Fibroblast of the aortic adventitia (primary cell): Measurements from ENCODE around the gene COL4A4. TPM values are rescaled to one million over a fixed set of nuclear protein-coding genes. Genes with fewer than 3 reads are reported as not detected.
A peak's percentile ranks its signal among the peaks of the same experiment; 100 is the strongest.
"Not testable (repeated sequence)": the region's sequence is repeated elsewhere in the genome, so short reads cannot be mapped to it uniquely, and the experiment has no call there.

ENCODE experiments used
- DNase-seq: peaks from one replicate; pipeline ENCODE4 v3.0.0-alpha.2; 2010; ENCODE audit warnings: low read depth
- H3K4me3 ChIP-seq: 2 replicates; pipeline ENCODE4 v1.5.1; 2011; ENCODE audit warnings: low read depth, mild to moderate bottlenecking, control low read depth, low read length, moderate library complexity
- CTCF ChIP-seq: IDR thresholded peaks from 2 replicates; pipeline ENCODE4 v1.5.1; 2011; ENCODE audit warnings: mild to moderate bottlenecking, low read length, control low read depth, inconsistent platforms; ENCODE audit not compliant: insufficient read depth
- total RNA-seq: library from RNA; depleted of rRNA; stranded (reverse); fragments of >200 nt; gene quantifications from 2 replicates; pipeline ENCODE4 v1.2.3, GENCODE V29; 2012; ENCODE audit warnings: low replicate concordance

Gene COL4A4
- total RNA-seq, 1 donor = 2.6 TPM

GRCh38 chr2:227099340-227099739 is 64.7 kb downstream of the COL4A4 start:
- DNase-seq = no peak
- H3K4me3 ChIP-seq = no peak overlapping the region
- TF ChIP-seq CTCF = no peak

GRCh38 chr2:227098162-227098515 is 65.9 kb downstream of the COL4A4 start:
- TF ChIP-seq CTCF = no peak
- no peak for DNase-seq
- no peak overlapping the region for H3K4me3 ChIP-seq

GRCh38 chr2:227097495-227098161 is 66.4 kb downstream of the COL4A4 start:
- no peak for TF ChIP-seq CTCF
- H3K4me3 ChIP-seq = no peak overlapping the region
- DNase-seq = no peak

GRCh38 chr2:227095346-227095745 is 68.7 kb downstream of the COL4A4 start:
- DNase-seq = no peak
- TF ChIP-seq CTCF = no peak

GRCh38 chr2:227082286-227082685 is 81.7 kb downstream of the COL4A4 start:
- no peak for DNase-seq
- no peak for TF ChIP-seq CTCF
- no peak overlapping the region for H3K4me3 ChIP-seq

More at GRCh38 chr2:227095346-227095745, 68.7 kb downstream of the COL4A4 start:
- H3K4me3 ChIP-seq = no peak overlapping the region

- peak; percentile 11 for DNase-seq
- no peak overlapping the region for H3K4me3 ChIP-seq
- no peak for TF ChIP-seq CTCF
Measured at GRCh38 chr2:227079726-227080125, 84.3 kb downstream of the COL4A4 start.

GRCh38 chr2:227065065-227065464 is 98.9 kb downstream of the COL4A4 start:
- DNase-seq, H3K4me3 ChIP-seq: not testable (repeated sequence)
